Measurements from ENCODE around the gene MRAS. TPM values are rescaled to one million over a fixed set of nuclear protein-coding genes. Genes with fewer than 3 reads are reported as not detected.

MRAS gene
- total and polyA plus RNA-seq, 2 of the 8 experiments (the other 6 are each of a cell fraction or from before 2014, with no cell fraction given) = 10.6 to 16.2 TPM

- no peak for TF ChIP-seq CHD7 (IDR thresholded peaks at IDR 0.05; ENCODE audit: insufficient replicate concordance, low read length)
- peak in 1 of 2 experiments; percentile 55; a peak in 1 of 4 replicates for TF ChIP-seq HDAC2 (IDR thresholded peaks at IDR 0.05; ENCODE audit: borderline replicate concordance in 1 of 2, low read depth in 2 of 2, low read length in 2 of 2)
- peak; percentile 71; the same call in 1 of the 2 replicates for TF ChIP-seq KDM1A (IDR thresholded peaks at IDR 0.05; ENCODE audit: borderline replicate concordance, low read length)
- TF ChIP-seq SIX5 (IDR thresholded peaks at IDR 0.05; ENCODE audit: low read depth, low read length) = no peak
Measured at GRCh38 chr3:138445654-138446053, 97.3 kb downstream of the MRAS start (continued).
